C4-2B (cell line): ENCODE data around the gene RBM14.
A peak's percentile ranks its signal among the peaks of the same experiment; 100 is the strongest.

Source experiments
- H3K27ac ChIP-seq: fragments of 450-650 bp; 2 replicates; pipeline ENCODE4 v1.5.1; 2017
- ZFX ChIP-seq: fragments of 450-650 bp; IDR thresholded peaks from 2 replicates; pipeline ENCODE4 v1.6.1; 2017
- TF ChIP-seq, protein P1 (sequence below): fragments of 450-650 bp; conservative IDR thresholded peaks from 2 replicates; pipeline ENCODE4 v1.5.1; 2017; ENCODE audit warnings: mild to moderate bottlenecking

Gene RBM14

GRCh38 chr11:66617155-66617834, 865 bp downstream of the RBM14 start:
- TF ChIP-seq, protein P1, sequence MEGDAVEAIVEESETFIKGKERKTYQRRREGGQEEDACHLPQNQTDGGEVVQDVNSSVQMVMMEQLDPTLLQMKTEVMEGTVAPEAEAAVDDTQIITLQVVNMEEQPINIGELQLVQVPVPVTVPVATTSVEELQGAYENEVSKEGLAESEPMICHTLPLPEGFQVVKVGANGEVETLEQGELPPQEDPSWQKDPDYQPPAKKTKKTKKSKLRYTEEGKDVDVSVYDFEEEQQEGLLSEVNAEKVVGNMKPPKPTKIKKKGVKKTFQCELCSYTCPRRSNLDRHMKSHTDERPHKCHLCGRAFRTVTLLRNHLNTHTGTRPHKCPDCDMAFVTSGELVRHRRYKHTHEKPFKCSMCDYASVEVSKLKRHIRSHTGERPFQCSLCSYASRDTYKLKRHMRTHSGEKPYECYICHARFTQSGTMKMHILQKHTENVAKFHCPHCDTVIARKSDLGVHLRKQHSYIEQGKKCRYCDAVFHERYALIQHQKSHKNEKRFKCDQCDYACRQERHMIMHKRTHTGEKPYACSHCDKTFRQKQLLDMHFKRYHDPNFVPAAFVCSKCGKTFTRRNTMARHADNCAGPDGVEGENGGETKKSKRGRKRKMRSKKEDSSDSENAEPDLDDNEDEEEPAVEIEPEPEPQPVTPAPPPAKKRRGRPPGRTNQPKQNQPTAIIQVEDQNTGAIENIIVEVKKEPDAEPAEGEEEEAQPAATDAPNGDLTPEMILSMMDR = no peak
- TF ChIP-seq ZFX = no peak
- peak overlapping the region; percentile 94 for H3K27ac ChIP-seq

DNA sequence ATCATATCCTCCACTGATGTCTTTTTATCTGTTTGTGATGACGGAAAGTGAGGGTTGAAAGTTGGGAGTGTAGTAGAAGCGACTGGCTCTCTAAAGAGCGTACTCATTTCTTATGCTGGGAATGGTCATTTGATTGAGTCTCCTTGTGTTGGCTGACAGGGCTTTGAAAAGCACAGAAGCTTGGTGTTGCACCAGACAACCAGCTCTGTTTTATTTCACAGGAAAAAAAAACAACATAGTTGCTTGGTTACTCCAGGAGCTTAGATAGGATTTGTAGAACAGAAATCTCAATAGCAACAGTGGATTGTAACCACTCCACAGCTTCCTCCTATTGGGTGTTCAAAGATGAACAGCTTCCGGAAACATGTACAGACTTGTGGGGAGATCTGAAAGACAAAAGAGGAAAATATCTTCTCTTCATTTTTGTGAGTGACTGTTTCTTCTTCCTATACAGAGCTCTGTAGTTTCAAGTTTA, 2.7 kb downstream of the RBM14 start:
- no peak for TF ChIP-seq ZFX
- TF ChIP-seq, protein P1 = no peak
- H3K27ac ChIP-seq = no peak overlapping the region; the same call in 1 of the 2 replicates

- TF ChIP-seq, protein P1 = no peak
- no peak for TF ChIP-seq ZFX
- no peak overlapping the region for H3K27ac ChIP-seq
These were observed 8.0 kb downstream of the RBM14 start for GRCh38 chr11:66624450-66624849.

- no peak overlapping the region for H3K27ac ChIP-seq
- TF ChIP-seq, protein P1 = no peak
- no peak for TF ChIP-seq ZFX
These were observed 8.8 kb downstream of the RBM14 start for GRCh38 chr11:66625041-66625751.

GRCh38 chr11:66625752-66626149, 9.3 kb downstream of the RBM14 start:
- TF ChIP-seq ZFX = no peak
- TF ChIP-seq, protein P1 = no peak
- no peak overlapping the region for H3K27ac ChIP-seq

DNA sequence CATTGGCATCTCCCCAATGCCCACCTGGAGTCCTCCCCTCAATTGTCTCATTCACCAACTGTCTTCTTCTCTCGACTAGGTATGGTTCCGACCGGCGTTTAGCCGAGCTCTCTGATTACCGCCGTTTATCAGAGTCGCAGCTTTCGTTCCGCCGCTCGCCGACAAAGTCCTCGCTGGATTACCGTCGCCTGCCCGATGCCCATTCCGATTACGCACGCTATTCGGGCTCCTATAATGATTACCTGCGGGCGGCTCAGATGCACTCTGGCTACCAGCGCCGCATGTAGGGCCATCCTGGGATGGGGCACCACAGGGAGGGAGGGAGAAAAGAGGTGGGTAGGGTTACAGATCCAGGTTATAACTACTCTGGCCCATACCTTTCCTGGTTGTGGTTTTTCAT, 10.0 kb downstream of the RBM14 start:
- TF ChIP-seq, protein P1 = no peak
- no peak for TF ChIP-seq ZFX
- no peak overlapping the region for H3K27ac ChIP-seq

DNA sequence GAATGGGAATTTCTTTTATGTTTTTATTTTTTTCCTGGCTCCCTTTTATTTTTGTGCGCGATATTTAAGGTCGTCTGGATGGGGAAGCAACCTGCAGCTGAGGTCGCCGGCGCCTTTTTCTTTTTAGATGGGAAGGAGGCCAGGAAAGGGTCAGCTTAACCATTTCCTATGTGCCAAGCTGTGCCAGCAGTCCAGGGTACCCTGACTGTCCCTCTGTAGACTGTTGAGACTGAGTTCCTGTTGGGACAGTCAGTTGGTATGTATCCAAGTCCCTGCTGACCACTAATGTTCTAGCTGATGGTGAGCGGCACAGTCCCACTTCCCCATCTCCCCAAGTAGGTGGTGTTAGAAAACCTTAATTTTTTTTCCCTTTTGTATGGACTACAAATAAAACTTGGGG, 10.5 kb downstream of the RBM14 start:
- H3K27ac ChIP-seq = no peak overlapping the region
- TF ChIP-seq ZFX = no peak
- TF ChIP-seq, protein P1 = no peak
